Measurements from ENCODE around the gene EYS. TPM values are rescaled to one million over a fixed set of nuclear protein-coding genes. Genes with fewer than 3 reads are reported as not detected.
A peak's percentile ranks its signal among the peaks of the same experiment; 100 is the strongest.

The EYS gene
- polyA plus RNA-seq, 2 of the 4 experiments (the other 2 are of a cell fraction), result 0.03 to 0.06 TPM

GRCh38 chr6:64502801-64503200 is 1204.2 kb downstream of the EYS start:
- H3K27ac ChIP-seq, result no peak overlapping the region
- DNase-seq (ENCODE audit: low read depth in 1 of 2, low spot score in 1 of 2) (no peak), FAIRE-seq (no peak), ATAC-seq (no peak)
- no peak overlapping the region for H3K4me3 ChIP-seq
- H3K4me1 ChIP-seq, result peaks cover 6% of the 10 kb centered on the region; the same call in 1 of the 3 replicates
- H3K9me3 ChIP-seq, result no peaks in the 10 kb centered on the region
- POLR2A ChIA-PET, result no interaction called here
- TF ChIP-seq ZSCAN20 (CRISPR knock-in tag; IDR thresholded peaks at IDR 0.05) (no peak), ZNF302 (CRISPR knock-in tag; IDR thresholded peaks at IDR 0.05) (no peak), ESRRA (IDR thresholded peaks at IDR 0.05; ENCODE audit: borderline replicate concordance, low read length) (no peak), HMGXB4 (CRISPR knock-in tag; IDR thresholded peaks at IDR 0.05; ENCODE audit: borderline replicate concordance) (no peak), ZC3H11A (IDR thresholded peaks at IDR 0.05) (no peak), HOXA7 (CRISPR knock-in tag; IDR thresholded peaks at IDR 0.05) (no peak), EP300 (IDR thresholded peaks at IDR 0.05) (no peak), HDAC2 (IDR thresholded peaks at IDR 0.05) (no peak), PHF8 (IDR thresholded peaks at IDR 0.05; ENCODE audit: borderline replicate concordance, low read depth) (no peak), ELK1 (IDR thresholded peaks at IDR 0.05; ENCODE audit: low read depth, low read length) (no peak), HEYL (CRISPR knock-in tag; IDR thresholded peaks at IDR 0.05) (no peak), HOXB5 (CRISPR knock-in tag; IDR thresholded peaks at IDR 0.05) (no peak), JUNB (IDR thresholded peaks at IDR 0.05) (no peak), GATA3 (IDR thresholded peaks at IDR 0.05; ENCODE audit: borderline replicate concordance) (no peak), MAZ (IDR thresholded peaks at IDR 0.05; ENCODE audit: borderline replicate concordance, low read depth, low read length) (no peak)
- TF ChIP-seq, protein P1, sequence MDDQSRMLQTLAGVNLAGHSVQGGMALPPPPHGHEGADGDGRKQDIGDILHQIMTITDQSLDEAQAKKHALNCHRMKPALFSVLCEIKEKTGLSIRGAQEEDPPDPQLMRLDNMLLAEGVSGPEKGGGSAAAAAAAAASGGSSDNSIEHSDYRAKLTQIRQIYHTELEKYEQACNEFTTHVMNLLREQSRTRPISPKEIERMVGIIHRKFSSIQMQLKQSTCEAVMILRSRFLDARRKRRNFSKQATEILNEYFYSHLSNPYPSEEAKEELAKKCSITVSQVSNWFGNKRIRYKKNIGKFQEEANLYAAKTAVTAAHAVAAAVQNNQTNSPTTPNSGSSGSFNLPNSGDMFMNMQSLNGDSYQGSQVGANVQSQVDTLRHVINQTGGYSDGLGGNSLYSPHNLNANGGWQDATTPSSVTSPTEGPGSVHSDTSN (IDR thresholded peaks at IDR 0.05), result no peak
- TF ChIP-seq, protein P2, sequence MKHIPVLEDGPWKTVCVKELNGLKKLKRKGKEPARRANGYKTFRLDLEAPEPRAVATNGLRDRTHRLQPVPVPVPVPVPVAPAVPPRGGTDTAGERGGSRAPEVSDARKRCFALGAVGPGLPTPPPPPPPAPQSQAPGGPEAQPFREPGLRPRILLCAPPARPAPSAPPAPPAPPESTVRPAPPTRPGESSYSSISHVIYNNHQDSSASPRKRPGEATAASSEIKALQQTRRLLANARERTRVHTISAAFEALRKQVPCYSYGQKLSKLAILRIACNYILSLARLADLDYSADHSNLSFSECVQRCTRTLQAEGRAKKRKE (CRISPR knock-in tag; IDR thresholded peaks at IDR 0.05; ENCODE audit: low read depth), result no peak
- TF ChIP-seq, protein P3, sequence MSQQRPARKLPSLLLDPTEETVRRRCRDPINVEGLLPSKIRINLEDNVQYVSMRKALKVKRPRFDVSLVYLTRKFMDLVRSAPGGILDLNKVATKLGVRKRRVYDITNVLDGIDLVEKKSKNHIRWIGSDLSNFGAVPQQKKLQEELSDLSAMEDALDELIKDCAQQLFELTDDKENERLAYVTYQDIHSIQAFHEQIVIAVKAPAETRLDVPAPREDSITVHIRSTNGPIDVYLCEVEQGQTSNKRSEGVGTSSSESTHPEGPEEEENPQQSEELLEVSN (IDR thresholded peaks at IDR 0.05; ENCODE audit: borderline replicate concordance, low read depth), result no peak
- CTCF ChIA-PET, result no interaction called here
- peak overlapping the region; percentile 50; the same call in 1 of the 3 replicates for H3K4me2 ChIP-seq
- 9% methylated on average over 2 of the region's 2 CpGs for WGBS (ENCODE audit: missing lambda C conversion rate)

- POLR2A ChIA-PET, result no interaction called here
- WGBS (ENCODE audit: missing lambda C conversion rate), result 84% methylated on average over 2 of the region's 2 CpGs
- Histone ChIP-seq H3K9me3 (no peaks in the 10 kb centered on the region), H3K4me1 (no peaks in the 10 kb centered on the region), H3K4me2 (no peak overlapping the region), H3K27ac (no peak overlapping the region), H3K4me3 (no peak overlapping the region)
- ATAC-seq (no peak), FAIRE-seq (no peak), DNase-seq (ENCODE audit: low read depth in 1 of 2, low spot score in 1 of 2) (no peak)
- TF ChIP-seq, protein P4, sequence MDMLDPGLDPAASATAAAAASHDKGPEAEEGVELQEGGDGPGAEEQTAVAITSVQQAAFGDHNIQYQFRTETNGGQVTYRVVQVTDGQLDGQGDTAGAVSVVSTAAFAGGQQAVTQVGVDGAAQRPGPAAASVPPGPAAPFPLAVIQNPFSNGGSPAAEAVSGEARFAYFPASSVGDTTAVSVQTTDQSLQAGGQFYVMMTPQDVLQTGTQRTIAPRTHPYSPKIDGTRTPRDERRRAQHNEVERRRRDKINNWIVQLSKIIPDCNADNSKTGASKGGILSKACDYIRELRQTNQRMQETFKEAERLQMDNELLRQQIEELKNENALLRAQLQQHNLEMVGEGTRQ (IDR thresholded peaks at IDR 0.05), result no peak
- TF ChIP-seq SMC3 (IDR thresholded peaks at IDR 0.05) (no peak), CBX8 (IDR thresholded peaks at IDR 0.05) (no peak), JUNB (IDR thresholded peaks at IDR 0.05) (no peak), HMGXB4 (CRISPR knock-in tag; IDR thresholded peaks at IDR 0.05; ENCODE audit: borderline replicate concordance) (no peak), GATA3 (IDR thresholded peaks at IDR 0.05; ENCODE audit: borderline replicate concordance) (no peak), MAZ (IDR thresholded peaks at IDR 0.05; ENCODE audit: borderline replicate concordance, low read depth, low read length) (no peak), CBX2 (IDR thresholded peaks at IDR 0.05; ENCODE audit: borderline replicate concordance, low read depth) (no peak), MYC (IDR thresholded peaks at IDR 0.05; ENCODE audit: borderline replicate concordance, low read length) (no peak), MAFK (IDR thresholded peaks at IDR 0.05; ENCODE audit: partially characterized antibody) (no peak)
- TF ChIP-seq, protein P2 (CRISPR knock-in tag; IDR thresholded peaks at IDR 0.05; ENCODE audit: low read depth), result no peak
- CTCF ChIA-PET, result no interaction called here
These were observed 1209.4 kb downstream of the EYS start for GRCh38 chr6:64497634-64498033.

Measured in A549 (cell line).